GM18526 (cell line): ENCODE data around the gene RAI1.

Experiments used
- POLR2A ChIP-seq: IDR thresholded peaks from 3 replicates; pipeline ENCODE4 v1.6.1; 2011; ENCODE audit not compliant: insufficient read length; ENCODE audit errors: extremely low read depth

The RAI1 gene

DNA sequence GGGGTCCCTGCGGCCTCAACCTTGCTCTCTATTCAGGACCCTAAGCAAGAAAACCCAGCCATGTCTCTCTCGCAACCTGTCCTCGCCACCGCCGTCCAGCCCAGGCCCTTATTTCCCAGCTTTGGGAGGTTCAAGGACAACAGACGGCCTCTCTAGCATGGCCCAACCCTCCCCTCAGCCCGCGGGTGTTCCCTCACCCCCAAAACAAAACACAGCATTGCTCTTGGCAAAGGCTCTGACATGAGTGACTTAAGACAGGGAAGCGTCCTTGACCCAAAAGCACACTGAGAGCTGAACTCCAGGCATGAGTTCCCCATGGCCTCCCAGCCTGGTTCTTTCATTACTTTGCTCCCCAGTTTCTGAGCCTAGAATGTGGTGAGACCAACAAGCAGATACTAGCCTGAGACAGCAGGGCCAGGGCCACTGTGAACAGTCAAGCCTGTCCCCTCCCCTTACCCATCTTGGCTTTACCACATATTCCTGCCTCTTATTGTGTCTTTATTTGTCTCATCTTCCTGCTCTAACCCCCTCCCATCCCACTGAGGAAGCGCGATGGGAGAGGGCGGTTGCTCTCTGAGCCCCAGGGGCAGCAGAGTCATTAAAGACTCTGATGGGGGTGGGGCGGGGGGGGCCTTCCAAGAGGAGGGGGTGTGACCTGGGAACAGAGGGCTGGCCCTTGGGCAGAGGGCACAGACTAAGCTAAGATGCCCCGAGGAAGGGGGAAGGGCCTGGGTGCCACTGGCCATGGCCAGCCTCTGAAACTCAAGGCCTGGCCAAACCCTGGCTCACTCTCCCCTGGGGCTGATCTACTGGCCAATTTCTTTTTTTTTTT, 143.7 kb downstream of the RAI1 start:
- no peak for TF ChIP-seq POLR2A

DNA sequence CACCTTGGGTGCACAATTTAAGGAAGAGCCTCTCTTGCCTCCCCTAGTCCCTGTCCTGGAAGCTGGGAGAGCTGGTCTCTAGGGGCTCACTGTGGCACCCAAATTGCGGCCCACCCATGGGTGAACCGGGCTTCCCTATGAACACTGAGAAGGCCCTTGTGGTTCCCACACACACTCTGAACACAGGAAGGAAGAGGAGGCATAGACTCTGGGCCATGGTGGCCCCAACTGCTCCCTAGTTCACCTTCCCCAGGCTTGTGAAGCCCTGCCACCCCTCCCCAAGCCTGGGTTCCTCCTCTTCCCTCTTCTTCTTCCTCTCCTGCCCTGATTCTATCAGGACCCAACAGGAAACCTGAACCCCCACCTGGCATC, 145.1 kb downstream of the RAI1 start:
- TF ChIP-seq POLR2A = no peak

DNA sequence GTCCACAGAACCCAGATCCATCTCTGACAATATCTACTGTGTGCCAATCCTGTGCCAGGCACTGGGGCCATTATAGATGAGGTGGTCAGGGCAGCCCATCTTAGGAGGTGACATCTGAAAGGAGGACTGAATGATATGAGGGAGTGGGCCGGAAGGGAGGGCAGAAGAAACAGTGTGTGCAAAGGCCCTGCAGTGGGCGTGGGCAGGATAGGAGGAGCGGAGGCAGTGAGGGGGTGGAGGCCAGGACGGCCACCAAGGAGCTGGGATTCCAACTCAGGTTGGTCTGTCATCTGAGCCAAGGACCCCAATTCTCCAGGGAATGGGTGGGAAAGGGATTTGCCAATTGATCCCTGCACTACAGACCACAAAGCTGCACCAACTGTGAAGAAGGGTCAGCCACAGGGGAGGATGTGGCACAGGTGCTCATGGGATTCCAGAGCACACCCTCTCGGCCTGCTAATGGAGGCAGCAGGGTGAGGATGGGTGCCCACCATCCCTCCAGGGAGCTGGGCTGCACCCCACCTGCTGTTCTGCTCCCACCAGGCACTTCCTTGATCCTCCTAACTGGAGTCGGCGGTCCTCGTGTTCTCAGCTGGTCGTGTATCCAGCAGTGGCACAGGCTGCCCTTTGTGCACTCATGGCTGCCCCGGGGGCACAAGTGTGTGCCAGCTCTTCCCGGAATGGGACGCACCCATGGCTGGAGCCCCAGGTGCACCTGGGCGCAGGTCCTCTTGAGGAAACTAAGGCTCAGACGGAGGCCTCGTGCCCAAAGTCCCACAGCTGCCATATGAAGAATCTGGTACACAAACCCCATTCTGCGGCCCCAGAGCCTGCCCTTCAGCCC, 145.9 kb downstream of the RAI1 start:
- TF ChIP-seq POLR2A = no peak

DNA sequence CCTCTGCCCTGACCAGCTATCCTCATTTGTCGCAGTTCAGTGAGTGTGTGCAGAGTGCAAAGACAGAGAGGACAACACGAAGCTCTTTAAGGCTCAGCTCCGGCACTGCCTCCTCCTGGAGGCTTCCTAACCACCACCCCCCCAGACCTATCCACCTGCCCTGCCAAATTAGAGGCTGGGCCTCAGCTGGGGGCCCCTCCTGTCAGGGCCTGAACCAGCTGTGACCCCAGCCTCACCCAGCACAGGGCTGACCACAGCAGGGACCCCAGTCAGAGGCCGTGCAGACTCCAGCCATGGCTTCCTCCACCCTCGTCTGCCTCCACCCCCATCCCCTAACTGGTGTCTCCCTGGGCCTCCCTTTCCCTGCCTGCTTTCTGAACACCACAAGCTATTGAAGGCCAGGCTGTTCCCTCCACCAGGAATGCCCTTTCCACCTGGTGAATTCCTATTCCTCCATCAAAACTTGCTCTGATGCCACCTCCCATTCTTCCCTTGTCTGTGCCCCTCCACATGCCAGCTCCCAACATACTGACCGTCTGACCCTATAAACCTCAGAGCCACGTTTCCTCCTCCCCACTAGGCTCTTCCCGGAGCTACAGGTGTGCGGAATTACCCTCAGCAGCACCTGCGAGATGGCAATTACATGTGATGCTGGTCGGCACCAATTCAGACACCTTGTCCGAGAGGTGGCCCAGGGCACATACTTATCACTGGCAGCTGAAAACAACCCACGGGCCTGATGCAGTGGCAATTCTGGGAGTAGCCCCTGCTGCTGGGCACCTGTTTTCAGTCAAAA, 146.8 kb downstream of the RAI1 start:
- TF ChIP-seq POLR2A = no peak

DNA sequence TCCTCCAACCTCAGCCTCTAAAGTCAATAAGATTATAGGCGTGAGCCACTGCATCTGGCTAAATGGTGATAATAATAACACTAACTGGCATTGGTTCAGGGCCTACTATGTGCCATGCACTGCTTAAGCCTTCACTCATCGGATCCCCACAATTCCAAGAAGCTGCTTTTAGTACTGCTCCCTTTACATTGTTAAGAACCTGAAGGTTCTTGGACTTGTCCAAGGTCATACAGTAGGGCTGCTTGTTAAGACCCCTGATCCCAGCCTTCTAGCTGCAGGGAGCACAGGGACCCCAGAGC, 149.0 kb downstream of the RAI1 start:
- TF ChIP-seq POLR2A = no peak

DNA sequence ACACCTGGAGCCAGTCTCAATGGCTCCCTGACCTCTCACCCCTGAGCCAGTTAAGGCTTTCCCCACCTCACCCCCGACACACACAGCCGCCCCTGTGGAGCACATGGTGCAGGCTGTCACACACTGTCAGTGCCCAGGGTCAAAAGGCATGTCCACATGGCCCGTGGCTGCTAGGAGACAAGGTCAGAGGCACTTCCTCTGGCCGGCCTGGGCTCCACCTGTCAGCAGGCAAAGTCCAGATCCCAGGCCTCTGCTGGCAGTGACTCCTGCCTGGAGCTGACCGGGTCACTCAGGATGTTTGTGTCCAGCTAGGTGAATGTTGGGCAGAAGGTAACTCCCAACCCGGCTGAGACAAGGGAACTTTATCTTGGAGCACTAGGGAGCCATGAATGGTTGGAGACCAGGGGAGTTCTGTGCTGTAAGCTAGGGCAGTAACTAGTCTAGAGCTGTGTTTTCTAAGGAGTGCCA, 149.5 kb downstream of the RAI1 start:
- TF ChIP-seq POLR2A = no peak

DNA sequence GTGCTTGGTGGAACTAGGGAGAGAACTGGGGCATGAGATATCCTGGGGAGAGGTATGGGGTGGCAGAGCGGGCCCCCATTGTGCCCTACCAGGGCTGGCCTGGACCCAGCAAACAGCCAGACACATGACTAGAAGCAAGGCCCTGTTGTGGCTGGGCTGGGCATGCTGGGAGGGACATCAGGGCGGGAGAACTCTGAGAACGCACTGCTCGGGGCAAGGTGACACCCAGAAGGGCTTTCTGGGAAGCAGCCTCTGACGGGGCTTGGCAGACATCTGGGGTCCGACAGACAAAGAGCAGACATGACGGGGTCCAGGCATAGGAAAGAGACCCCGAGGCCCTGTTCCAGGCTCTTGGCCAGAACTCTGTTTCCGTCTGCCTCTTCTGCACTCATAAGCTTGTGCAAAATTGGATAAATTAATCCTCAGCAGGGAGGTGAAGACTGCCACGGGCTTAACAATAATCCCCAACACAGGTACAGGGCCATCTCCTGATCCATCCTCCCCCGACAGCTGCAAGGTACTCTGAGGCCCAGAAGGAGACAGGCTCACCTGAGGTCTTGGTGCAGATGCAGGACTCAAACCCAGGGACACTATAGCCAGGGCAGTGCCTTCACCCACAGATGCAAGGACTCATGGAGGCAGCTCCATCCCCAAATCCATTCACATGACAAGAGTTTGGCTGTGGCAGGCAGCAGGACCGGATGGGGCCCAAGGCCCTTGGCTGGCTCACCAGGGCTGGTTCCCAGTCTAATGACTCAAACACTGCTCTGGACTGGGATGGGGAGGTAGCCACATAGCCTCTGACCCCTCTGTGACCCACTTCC, 150.2 kb downstream of the RAI1 start:
- no peak for TF ChIP-seq POLR2A

DNA sequence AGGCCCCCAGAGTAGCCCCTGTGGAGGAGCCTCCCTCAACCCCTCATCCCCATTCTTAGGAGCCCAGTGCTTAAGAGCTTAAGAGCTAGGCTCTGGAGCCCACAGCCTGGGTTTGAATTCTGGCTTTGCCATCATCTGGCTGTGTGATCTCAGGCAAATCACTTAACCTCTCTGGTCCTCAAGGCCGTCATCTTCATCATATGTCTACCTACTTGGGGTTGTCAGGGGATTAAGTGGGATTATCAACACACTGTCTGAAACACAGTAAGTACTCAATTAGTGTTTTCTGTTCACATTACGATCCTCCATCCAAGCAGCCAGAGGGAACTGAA, 150.7 kb downstream of the RAI1 start:
- no peak for TF ChIP-seq POLR2A

DNA sequence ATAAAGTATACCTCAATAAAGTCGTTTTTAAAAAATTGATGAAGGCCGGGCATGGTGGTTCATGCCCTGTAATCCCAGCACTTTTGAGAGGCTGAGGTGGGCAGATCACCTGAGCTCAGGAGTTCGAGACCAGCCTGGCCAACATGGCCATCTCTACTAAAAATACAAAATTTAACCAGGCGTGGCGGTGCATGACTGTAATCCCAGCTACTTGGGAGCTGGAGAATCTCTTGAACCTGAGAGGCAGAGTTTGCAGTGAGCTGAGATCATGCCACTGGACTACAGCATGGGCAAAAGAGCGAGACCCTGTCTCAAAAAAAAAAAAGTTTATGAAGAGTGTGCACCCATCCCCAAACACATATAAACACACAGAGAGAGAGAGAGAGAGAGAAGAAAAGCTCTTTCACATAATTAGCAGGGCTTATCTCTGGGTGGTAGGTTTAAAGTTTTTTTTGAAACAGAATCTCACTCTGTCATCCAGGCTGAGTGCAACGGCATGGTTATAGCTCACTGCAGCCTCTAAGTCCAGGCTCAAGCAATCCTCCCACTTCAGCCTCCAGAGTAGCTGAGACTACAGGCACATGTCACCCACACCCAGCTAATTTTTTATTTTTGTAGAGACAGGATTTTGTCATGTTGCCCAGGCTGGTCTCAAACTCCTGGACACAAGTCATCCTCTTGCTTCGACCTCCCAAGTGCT, 152.6 kb downstream of the RAI1 start:
- TF ChIP-seq POLR2A = no peak

DNA sequence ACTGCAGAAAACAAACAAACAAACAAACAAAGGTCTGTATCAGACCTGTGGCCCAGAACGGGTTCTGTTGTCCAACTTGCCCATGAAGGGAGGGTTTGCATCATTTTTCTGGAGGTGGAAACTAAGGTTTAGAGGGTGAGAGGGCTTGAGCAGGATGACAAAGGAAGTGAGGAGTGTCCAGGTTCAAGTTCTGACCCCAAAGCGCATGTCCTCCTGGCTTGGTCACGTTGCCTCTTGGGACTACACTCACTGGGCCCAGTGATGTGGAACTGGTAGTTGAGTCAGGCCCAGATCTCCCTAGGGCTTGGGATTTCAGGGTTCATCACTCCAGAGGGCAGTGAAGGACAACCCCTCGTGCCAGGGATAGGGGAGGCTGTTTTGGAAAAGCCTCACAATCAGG, 153.7 kb downstream of the RAI1 start:
- TF ChIP-seq POLR2A = no peak

DNA sequence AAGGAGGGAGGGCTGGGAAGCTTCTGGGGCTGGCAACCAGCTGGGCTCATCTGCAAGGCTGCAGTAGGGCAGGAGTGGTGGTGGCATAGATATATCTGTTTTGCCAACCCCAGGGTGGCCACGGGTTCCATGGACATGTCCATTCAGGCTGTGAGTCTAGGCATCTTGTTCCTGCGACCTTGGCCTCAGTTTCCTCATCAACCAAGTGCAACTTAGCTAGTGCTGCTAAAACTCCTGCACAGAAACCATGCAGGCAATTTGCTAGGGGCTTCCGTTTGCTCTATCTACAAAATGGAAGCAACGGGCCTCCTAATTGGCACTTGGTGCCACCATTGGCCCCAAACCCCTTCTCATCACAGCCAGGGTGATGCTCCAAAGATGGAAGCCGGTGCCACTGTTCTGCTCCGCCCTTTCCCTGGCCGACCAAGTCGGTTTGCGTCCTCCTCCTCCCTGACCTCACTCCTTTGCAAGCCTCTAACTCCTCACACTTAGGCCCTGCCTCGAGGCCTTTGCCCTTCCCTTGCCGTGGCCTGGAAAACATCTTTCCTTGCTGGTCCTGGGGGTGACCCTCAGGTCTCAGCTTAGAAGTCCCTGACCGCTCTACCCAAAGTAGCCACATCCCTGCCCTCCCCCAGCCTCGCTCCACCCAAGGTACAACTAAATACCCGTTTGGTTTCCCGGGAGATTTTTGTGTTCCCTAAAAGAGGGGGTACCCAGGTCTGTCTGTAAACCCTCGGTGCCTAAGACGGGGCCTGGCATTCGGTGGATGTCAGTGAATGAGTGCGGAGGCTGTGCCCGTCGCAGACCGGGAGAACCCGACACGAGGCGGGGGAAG, 154.4 kb downstream of the RAI1 start:
- no peak for TF ChIP-seq POLR2A

DNA sequence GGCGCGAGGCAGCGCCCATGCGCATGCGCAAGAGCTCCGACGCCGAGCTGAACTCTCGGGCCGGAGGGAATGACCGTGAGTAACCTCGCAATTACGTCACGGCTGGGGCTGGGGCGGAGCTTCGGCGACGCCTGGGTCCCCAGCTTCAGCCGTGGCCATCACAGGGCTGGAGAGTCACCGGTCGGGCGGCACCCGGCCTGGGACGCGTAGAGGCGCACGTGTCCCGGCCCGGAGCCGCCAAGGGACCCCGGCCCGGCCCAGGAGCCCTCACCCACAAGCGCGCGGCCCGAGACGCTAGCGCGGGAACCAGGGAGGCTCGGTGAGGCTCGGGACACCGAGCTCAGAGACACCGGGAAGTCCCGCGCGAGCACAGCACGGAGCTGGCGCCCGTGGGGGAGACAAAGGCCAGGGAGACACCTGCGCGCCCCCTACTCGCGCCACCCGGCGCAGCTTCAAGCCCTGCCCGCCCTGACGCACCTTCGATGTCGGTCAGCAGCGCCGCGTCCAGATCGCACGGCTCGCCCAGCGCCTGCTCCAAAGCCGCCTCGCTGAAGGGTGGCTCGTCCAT, 155.1 kb downstream of the RAI1 start:
- TF ChIP-seq POLR2A = peak; percentile 90

DNA sequence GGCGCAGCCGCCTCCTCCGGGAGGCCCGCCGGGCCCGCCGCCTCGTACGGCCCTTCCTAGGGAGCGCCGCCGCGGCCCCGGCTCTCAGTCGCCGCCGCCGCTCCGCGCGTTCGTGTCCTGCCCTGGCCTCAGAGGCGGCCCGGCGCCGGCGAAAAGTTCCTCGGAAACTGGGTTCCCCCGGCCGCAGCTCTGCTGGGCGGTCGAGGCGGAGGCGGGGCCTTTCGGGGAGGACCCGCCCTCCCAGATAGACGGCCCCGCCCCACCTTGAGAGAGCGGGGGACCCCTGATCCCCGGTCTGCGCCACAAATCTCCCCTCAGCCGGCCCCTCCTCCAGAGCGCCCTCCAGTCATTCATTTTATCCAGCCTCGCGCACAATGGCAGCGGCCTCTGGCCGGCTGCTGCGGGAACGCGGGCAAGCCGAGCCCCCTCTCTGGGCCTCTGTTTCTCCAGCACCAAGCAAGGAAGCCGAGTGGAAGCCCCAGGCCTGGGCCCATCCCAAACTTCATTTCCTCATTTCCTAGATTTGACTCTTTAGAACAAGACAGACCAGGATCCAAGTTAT, 155.6 kb downstream of the RAI1 start, which contains the start of gene SREBF1:
Gene SREBF1 (minus strand): TSS at position 169 of the 562 bp plus-strand sequence. CDS start 169 bp downstream, outside the sequence.
- TF ChIP-seq POLR2A = peak; percentile 48
